ENCODE data around the gene CD40LG. TPM values are rescaled to one million over a fixed set of nuclear protein-coding genes. Genes with fewer than 3 reads are reported as not detected.

The CD40LG gene
- total and polyA plus RNA-seq, 2 experiments from 2014 or later = not detected

GRCh38 chrX:136691028-136691809 lies 43.3 kb downstream of the CD40LG start:
- no peak overlapping the region for H2AFZ ChIP-seq
- no peak for DNase-seq (ENCODE audit: low spot score)
- no peaks in the 10 kb centered on the region for H4K20me1 ChIP-seq (ENCODE audit: insufficient read depth, poor library complexity, severe bottlenecking)
- no peaks in the 10 kb centered on the region for H3K36me3 ChIP-seq (replicated peaks; ENCODE audit: insufficient read depth, low read depth)
- no peaks in the 10 kb centered on the region for H3K79me2 ChIP-seq
- no peaks in the 10 kb centered on the region for H3K27me3 ChIP-seq
- WGBS (ENCODE audit: low lambda C conversion rate, missing lambda C conversion rate) = 55% methylated on average over 3 of the region's 3 CpGs
- no peak overlapping the region for H3K4me2 ChIP-seq
- H3K9me3 ChIP-seq (ENCODE audit: low read depth) = no peaks in the 10 kb centered on the region
- H3K9me2 ChIP-seq (replicated peaks; ENCODE audit: insufficient read depth) = no peaks in the 10 kb centered on the region
- no peaks in the 10 kb centered on the region for H3K4me1 ChIP-seq (ENCODE audit: insufficient read depth)
- TF ChIP-seq CTCF (IDR thresholded peaks at IDR 0.05; ENCODE audit: poor library complexity) = no peak
- TF ChIP-seq EZH2phosphoT487 (IDR thresholded peaks at IDR 0.05; ENCODE audit: low read depth, severe bottlenecking, unreplicated experiment) = no peak
- no peak for TF ChIP-seq EZH2 (IDR thresholded peaks at IDR 0.05; ENCODE audit: borderline replicate concordance)
- no peak overlapping the region for H3K4me3 ChIP-seq
- H3K27ac ChIP-seq = no peak overlapping the region

- Histone ChIP-seq H3K27me3 (no peaks in the 10 kb centered on the region), H3K4me1 (ENCODE audit: insufficient read depth) (no peaks in the 10 kb centered on the region), H3K9me3 (ENCODE audit: low read depth) (no peaks in the 10 kb centered on the region), H3K79me2 (no peaks in the 10 kb centered on the region), H3K36me3 (replicated peaks; ENCODE audit: insufficient read depth, low read depth) (no peaks in the 10 kb centered on the region), H3K27ac (no peak overlapping the region), H2AFZ (no peak overlapping the region), H3K9me2 (replicated peaks; ENCODE audit: insufficient read depth) (no peaks in the 10 kb centered on the region), H3K4me3 (no peak overlapping the region), H3K4me2 (no peak overlapping the region), H4K20me1 (ENCODE audit: insufficient read depth, poor library complexity, severe bottlenecking) (no peaks in the 10 kb centered on the region)
- 69% methylated on average over 4 of the region's 4 CpGs for WGBS (ENCODE audit: low lambda C conversion rate, missing lambda C conversion rate)
- no peak for DNase-seq (ENCODE audit: low spot score)
- TF ChIP-seq EZH2phosphoT487 (IDR thresholded peaks at IDR 0.05; ENCODE audit: low read depth, severe bottlenecking, unreplicated experiment) = no peak
Observed at GRCh38 chrX:136692271-136692670, 44.3 kb downstream of the CD40LG start.

GRCh38 chrX:136694431-136695087 lies 46.6 kb downstream of the CD40LG start:
- Histone ChIP-seq H2AFZ (no peak overlapping the region), H3K4me1 (ENCODE audit: insufficient read depth) (no peaks in the 10 kb centered on the region), H3K27ac (no peak overlapping the region), H4K20me1 (ENCODE audit: insufficient read depth, poor library complexity, severe bottlenecking) (no peaks in the 10 kb centered on the region), H3K9me2 (replicated peaks; ENCODE audit: insufficient read depth) (no peaks in the 10 kb centered on the region), H3K4me3 (no peak overlapping the region), H3K79me2 (no peaks in the 10 kb centered on the region), H3K4me2 (no peak overlapping the region), H3K36me3 (replicated peaks; ENCODE audit: insufficient read depth, low read depth) (no peaks in the 10 kb centered on the region), H3K9me3 (ENCODE audit: low read depth) (no peaks in the 10 kb centered on the region), H3K27me3 (no peaks in the 10 kb centered on the region)
- no peak for TF ChIP-seq EZH2phosphoT487 (IDR thresholded peaks at IDR 0.05; ENCODE audit: low read depth, severe bottlenecking, unreplicated experiment)
- TF ChIP-seq EZH2 (IDR thresholded peaks at IDR 0.05; ENCODE audit: borderline replicate concordance) = no peak
- TF ChIP-seq CTCF (IDR thresholded peaks at IDR 0.05; ENCODE audit: poor library complexity) = peak; percentile 65
- 35% methylated on average over 8 of the region's 8 CpGs for WGBS (ENCODE audit: low lambda C conversion rate, missing lambda C conversion rate)
- peak; percentile 51 for DNase-seq (ENCODE audit: low spot score)

- Histone ChIP-seq H3K27ac (no peak overlapping the region), H3K36me3 (replicated peaks; ENCODE audit: insufficient read depth, low read depth) (no peaks in the 10 kb centered on the region), H4K20me1 (ENCODE audit: insufficient read depth, poor library complexity, severe bottlenecking) (no peaks in the 10 kb centered on the region), H2AFZ (no peak overlapping the region), H3K4me3 (no peak overlapping the region), H3K4me2 (no peak overlapping the region), H3K9me2 (replicated peaks; ENCODE audit: insufficient read depth) (no peaks in the 10 kb centered on the region), H3K27me3 (no peaks in the 10 kb centered on the region), H3K4me1 (ENCODE audit: insufficient read depth) (no peaks in the 10 kb centered on the region), H3K9me3 (ENCODE audit: low read depth) (no peaks in the 10 kb centered on the region), H3K79me2 (no peaks in the 10 kb centered on the region)
- no peak for TF ChIP-seq EZH2phosphoT487 (IDR thresholded peaks at IDR 0.05; ENCODE audit: low read depth, severe bottlenecking, unreplicated experiment)
- no peak for TF ChIP-seq EZH2 (IDR thresholded peaks at IDR 0.05; ENCODE audit: borderline replicate concordance)
- TF ChIP-seq CTCF (IDR thresholded peaks at IDR 0.05; ENCODE audit: poor library complexity) = no peak
- DNase-seq (ENCODE audit: low spot score) = no peak
- 30% methylated on average over 1 of the region's 1 CpG for WGBS (ENCODE audit: low lambda C conversion rate, missing lambda C conversion rate)
Observed at GRCh38 chrX:136697156-136697555, 49.2 kb downstream of the CD40LG start.
